GM21825 (cell line): ENCODE measurements around the gene ASIP.
"Not testable (repeated sequence)": the region's sequence is repeated elsewhere in the genome, so short reads cannot be mapped to it uniquely, and the experiment has no call there.

Experiments
- ATAC-seq: cut with Tn5 transposase; IDR thresholded peaks from one replicate; pipeline ENCODE4 v1.9.1; 2021; ENCODE audit warnings: mild to moderate bottlenecking, moderate library complexity; ENCODE audit not compliant: unreplicated experiment

Gene ASIP

GRCh38 chr20:34240693-34241615, at the start of gene ASIP:
ASIP (plus strand) TSS chr20:34241423; CDS start chr20:34260375, 18,952 bp downstream.
- no peak for ATAC-seq

- ATAC-seq, result no peak
These were observed 48.2 kb upstream of the ASIP start for GRCh38 chr20:34193051-34193450.

GRCh38 chr20:34199183-34199582, 42.0 kb upstream of the ASIP start:
- ATAC-seq, result no peak

GRCh38 chr20:34200023-34200422, 41.2 kb upstream of the ASIP start:
- no peak for ATAC-seq

- ATAC-seq, result no peak
These were observed 39.7 kb upstream of the ASIP start for GRCh38 chr20:34201531-34201930.

- not testable (repeated sequence) for ATAC-seq
These were observed 35.9 kb upstream of the ASIP start for GRCh38 chr20:34205172-34205880.

- no peak for ATAC-seq
These were observed 32.1 kb upstream of the ASIP start for GRCh38 chr20:34209111-34209510.

GRCh38 chr20:34210271-34210670, 31.0 kb upstream of the ASIP start:
- no peak for ATAC-seq

GRCh38 chr20:34211591-34211990, 29.6 kb upstream of the ASIP start:
- no peak for ATAC-seq

- no peak for ATAC-seq
These were observed 28.0 kb upstream of the ASIP start for GRCh38 chr20:34213213-34213612.

GRCh38 chr20:34215711-34216381, 25.4 kb upstream of the ASIP start:
- no peak for ATAC-seq

- ATAC-seq, result no peak
These were observed 24.9 kb upstream of the ASIP start for GRCh38 chr20:34216382-34216742.

GRCh38 chr20:34220561-34220960, 20.7 kb upstream of the ASIP start:
- no peak for ATAC-seq

GRCh38 chr20:34222208-34222607, 19.0 kb upstream of the ASIP start:
- no peak for ATAC-seq

GRCh38 chr20:34224251-34224650, 17.0 kb upstream of the ASIP start:
- ATAC-seq, result not testable (repeated sequence)

- no peak for ATAC-seq
These were observed 9.6 kb upstream of the ASIP start for GRCh38 chr20:34231634-34232033.

- ATAC-seq, result no peak
These were observed 8.6 kb upstream of the ASIP start for GRCh38 chr20:34232494-34233087.

- ATAC-seq, result no peak
These were observed 7.5 kb upstream of the ASIP start for GRCh38 chr20:34233687-34234086.

- ATAC-seq, result no peak
These were observed 5.3 kb upstream of the ASIP start for GRCh38 chr20:34235875-34236274.

- no peak for ATAC-seq
These were observed 3.3 kb upstream of the ASIP start for GRCh38 chr20:34237942-34238341.

GRCh38 chr20:34240121-34240520, 1.1 kb upstream of the ASIP start:
- no peak for ATAC-seq
